NCI-H446 treated with DMSO at 0.1 percent for 48 hours (cell line): ENCODE results near the gene BSG.
A peak's percentile ranks its signal among the peaks of the same experiment; 100 is the strongest.

Experiments used
- DNase-seq: peaks from one replicate; lab custom pipeline; 2025; lab: John Stamatoyannopoulos, UW

Gene BSG

DNA sequence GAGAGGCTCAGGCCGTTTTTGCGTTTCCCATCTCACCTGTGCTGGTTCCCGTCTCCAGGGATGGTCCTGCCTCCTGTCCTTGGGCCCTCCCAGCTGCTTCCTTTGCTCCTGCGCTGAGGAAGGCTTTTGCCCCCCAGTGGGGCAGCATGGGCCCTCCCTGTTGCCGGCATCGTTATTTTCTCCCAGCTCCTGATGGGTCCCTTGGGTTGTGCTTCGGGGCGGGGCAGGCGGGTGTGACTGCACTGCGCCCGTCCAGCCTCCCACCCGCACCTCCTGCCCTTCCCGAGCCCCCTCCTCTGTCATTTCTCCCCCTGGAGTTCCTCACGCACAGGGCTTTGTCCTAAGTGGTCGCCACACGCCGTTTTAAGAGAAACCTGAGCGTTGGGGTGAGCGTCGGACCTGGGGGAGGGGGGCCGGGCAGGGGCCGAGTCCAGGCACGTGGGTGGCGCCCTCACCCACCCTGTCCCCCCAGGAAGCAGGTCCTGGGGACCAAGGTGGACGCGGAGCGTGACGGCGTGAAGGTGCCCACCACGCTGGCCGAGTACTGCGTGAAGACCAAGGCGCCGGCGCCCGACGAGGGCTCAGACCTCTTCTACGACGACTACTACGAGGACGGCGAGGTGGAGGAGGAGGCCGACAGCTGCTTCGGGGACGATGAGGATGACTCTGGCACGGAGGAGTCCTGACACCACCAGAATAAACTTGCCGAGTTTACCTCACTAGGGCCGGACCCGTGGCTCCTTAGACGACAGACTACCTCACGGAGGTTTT is 31.3 kb upstream of the BSG start:
- DNase-seq: no peak

DNA sequence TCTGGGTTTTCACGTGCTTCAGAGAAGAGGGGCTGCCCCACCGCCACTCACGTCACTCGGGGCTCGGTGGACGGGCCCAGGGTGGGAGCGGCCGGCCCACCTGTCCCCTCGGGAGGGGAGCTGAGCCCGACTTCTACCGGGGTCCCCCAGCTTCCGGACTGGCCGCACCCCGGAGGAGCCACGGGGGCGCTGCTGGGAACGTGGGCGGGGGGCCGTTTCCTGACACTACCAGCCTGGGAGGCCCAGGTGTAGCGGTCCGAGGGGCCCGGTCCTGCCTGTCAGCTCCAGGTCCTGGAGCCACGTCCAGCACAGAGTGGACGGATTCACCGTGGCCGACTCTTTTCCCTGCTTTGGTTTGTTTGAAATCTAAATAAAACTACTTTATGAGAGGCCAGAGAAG is 30.7 kb upstream of the BSG start:
- no peak for DNase-seq

DNA sequence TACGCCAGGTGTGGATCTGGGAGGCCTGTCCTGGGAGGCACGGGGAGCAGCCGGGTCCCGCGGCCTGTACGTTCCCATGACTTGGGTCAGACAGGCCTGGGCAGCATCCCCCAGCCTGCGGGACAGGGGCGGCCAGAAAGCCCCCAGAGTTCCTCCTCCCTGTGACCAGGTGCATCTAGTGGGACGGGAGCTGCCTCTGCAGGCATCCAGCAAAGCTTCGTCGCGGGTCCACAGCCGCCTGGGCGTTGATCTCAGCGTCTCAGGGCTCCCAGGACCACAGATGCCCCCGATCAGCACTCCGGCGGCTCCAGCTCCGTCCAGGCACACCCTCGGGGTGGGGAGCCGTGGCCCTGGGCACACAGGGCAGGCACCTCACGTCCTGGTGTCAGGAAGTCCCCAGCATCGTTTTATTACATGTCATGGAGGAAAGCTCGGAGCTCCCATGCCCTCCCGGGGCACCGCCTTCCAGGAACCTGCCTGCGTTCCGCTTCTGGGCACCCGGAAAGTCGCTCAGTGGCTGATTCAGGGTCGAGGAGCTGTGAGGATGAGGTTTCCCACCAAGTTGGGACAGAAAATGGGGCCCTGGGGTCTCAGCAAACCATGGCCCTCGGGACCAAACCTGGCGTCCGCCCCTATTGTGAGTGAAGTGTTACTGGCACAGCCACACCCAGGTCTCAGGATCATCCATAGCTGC is 30.1 kb upstream of the BSG start:
- DNase-seq: no peak

DNA sequence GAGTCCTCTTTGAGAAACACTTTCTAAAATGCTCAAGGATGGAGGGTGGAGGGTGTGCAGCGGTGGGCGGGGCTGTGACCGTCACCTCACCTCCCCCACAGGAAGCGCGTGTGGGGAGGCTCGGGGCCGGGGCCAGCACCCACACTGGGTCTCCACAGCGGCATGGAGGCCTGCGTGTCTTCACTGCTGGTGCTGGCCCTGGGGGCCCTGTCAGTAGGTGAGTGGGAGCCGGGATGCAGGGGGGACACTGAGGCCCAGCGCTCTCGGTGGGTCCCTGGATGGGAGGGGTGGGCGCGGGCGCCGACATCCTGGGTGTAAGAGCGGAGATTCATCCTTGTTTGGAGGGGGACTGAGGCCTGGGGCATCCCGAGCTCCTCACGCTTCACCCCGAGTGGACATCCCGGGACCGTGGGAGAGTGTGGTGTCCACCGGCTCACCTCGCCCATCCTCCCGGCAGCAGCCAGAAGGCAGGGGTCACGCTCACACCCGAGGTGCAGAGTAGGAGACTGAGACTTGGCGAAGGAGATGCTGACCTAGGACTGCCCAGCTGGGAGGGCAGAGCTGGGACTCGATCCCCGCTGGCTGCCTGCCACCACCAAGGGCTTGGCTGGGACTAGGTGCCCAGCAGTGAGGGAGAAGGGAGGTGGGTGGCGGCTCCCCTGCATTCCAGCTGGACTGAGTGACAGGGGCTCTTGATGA is 28.3 kb upstream of the BSG start, which contains the start of gene GZMM:
GZMM (plus strand) TSS at position 144 of the 699 bp plus-strand sequence; CDS start at position 163, 19 bp downstream.
- DNase-seq: no peak

DNA sequence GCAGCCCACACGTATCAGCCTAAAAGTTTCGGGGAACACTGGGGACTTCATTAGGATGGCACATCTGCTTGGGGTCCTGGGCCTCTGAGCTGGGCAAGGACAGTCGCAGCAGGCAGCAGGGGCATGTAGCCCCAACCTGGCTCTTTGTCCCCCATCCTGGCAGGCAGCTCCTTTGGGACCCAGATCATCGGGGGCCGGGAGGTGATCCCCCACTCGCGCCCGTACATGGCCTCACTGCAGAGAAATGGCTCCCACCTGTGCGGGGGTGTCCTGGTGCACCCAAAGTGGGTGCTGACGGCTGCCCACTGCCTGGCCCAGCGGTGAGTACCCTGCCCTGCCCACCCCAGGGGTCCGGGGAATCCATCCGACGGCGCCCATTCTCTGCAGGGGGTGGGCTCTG is 25.3 kb upstream of the BSG start:
- DNase-seq: no peak

DNA sequence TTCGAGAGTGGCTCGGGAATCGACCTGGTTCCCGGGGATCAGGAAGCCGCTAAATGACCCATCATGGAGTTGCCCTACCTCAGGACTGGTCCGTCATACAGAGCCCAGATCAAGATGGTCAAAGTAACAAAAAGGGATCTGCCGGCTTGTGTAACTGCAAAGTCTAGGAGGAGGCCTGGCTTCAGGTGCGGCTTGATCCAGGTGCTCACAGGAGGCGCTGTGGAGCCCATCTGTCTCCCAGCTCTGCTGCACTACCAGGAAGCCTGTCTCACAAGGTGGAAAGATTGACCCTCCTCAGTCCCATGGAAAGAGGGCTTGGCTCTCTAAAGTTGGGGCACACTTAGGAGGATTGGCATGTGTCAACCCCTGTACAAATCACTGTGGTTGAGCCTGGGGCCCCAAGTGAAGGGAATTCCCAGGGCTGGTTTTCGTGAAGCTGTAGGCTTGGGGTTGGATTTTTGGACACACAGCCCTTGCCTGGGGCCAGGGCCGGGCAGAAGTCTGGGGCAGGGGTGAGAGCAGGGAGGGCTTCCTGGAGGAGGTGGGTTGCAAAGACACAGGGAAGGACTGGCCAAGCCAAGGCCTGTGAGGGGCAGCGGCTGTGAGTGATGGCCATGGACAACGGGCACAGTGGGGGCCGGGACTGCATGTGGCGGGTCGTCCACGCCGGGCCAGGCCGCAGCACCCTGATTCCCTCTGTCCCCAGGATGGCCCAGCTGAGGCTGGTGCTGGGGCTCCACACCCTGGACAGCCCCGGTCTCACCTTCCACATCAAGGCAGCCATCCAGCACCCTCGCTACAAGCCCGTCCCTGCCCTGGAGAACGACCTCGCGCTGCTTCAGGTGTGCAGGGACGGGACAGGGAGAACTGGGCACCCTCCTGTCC is 24.3 kb upstream of the BSG start:
- no peak for DNase-seq

DNA sequence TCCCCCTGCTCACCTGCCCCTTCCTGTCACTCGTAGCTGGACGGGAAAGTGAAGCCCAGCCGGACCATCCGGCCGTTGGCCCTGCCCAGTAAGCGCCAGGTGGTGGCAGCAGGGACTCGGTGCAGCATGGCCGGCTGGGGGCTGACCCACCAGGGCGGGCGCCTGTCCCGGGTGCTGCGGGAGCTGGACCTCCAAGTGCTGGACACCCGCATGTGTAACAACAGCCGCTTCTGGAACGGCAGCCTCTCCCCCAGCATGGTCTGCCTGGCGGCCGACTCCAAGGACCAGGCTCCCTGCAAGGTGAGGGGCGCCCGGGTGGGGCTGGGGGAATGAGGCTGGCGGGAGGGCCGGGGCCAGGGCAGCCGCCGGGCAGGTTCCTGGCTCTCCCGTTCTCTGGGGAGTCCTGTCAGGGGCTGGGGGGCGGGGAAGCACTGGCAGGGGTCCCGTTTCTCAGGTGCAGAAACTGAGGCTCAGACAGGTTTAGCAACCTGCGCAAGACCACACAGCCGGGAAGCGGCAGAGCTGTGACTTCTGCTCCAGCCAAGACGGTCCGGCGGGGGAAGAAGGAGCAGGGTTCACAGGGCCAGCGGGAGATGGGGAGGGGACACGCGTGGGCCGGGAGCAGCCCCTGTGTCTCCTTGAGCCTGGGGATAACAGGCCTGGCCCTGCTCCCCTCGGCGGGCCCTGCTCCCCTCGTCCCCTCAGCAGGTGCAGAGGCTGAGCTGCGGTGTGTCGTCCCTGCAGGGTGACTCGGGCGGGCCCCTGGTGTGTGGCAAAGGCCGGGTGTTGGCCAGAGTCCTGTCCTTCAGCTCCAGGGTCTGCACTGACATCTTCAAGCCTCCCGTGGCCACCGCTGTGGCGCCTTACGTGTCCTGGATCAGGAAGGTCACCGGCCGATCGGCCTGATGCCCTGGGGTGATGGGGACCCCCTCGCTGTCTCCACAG is 23.2 kb upstream of the BSG start:
- no peak for DNase-seq

DNA sequence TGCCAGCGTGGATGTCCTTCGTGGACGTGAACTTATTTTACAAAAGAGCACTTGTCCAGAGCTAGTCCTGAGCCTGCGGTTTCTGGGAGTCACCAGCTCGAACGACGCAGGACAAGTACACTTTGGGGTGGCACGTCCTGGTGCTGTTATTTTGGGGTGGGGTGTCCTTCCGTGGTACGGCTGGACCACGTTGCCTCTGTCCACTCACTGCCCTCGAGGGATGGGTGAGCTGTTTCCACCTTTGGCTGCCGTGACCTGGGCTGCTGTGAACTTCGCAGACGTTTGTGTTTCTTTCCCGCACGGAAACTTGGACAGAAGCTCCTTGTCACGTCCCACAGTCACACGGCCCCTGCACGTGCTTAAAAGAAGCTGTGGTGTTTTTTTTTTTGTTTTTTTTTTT is 17.6 kb upstream of the BSG start:
- no peak for DNase-seq

DNA sequence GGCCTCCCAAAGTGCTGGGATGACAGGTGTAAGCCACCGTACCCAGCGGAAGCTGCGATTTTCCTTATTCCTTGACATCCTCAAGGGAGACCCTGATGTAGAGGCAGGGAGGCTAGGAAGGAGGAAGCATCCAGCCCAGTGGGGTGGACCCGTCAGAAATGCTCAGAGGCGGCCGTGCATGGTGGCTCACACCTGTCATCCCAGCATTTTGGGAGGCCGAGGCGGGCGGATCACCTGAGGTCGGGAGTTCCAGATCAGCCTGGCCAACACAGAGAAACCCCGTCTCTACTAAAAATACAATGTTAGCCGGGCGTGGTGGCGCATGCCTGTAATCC is 17.0 kb upstream of the BSG start:
- no peak for DNase-seq

DNA sequence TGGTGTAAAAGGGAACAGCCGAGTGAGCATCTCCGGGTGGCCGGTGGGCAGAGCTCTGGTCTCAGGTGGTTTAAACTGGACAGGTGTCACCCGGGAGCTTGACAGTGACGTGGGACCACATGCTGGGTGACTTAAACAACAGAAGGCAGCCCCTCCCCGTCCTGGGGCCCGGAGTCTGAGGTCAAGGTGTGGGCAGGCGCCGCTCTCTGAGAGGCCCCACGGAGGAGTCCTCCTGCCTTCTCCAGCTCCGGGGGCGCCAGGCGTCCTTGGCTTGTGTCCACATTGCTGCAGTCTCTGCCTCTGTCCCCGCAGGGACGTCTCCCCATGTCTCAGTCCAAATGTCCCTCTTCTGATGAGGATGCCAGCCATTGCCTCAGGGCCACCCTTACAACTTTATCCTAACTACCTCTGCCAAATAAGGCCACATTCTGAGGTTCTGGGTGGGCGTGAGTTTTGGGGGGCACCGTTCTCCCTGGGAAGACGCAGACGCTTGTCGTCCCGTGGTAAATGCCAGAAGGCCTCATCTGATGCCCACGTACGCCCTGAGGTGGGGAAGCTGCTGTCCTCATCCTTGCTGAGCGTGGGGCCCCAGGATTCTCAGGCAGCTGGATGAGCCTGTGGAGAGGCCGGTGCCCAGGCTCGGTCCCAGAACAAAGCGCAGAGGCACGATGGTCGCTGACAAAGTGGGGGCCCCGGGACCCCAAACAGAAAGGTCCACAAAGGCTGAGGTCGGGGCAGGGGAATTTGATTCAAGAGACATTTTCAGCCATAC is 15.6 kb upstream of the BSG start:
- no peak for DNase-seq

DNA sequence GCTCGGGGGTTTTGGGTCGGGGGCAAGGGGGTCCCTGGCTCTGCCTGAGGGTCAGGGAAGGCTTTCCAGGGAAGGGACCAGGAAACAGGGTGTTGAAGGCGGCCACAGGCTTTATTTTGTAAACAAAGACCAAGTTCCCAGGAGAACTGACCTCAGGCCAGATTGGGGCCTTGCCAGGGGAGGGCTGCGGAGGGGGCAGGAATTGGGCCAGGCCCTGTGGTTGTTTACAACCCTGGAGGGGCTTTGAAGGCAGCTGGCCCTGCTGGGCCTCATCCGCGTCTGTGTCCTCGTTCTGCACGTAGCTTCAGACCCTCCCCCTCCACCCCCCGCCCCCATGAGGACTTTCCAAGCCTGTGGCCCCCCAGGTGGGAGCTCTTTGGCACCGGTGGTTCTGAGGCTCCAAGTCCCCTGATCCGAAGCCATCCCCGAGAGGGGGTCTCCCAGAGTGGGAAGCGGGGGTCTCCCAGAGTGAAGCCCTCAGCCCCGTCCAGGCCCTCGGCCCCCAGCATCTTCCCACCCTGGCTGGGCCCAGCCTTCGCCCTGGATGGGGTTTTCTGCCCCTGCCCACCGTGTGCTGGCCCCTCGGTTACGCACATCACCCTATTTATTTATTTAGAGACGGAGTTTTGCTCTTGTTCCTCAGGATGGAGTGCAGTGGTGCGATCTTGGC is 13.5 kb upstream of the BSG start:
- DNase-seq: no peak

DNA sequence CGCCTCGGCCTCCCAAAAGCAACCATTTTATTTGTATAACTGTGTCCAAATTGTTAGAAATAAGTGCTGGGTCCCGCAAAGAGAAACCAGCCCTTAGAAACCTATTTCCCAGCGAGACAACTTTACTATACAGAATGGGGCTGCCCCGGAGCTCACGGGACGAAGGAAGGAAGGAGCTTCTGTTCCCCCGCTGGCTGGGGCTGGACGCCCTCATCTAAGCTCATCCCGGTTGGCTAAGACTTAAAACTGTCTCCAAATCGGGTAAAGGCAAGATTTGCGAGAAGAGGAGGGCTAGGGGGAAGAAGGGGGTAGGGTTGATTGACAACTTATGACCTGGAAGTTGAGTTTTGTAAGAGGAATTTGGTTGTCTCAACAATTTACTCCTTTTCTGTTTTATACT is 12.3 kb upstream of the BSG start:
- DNase-seq: no peak

DNA sequence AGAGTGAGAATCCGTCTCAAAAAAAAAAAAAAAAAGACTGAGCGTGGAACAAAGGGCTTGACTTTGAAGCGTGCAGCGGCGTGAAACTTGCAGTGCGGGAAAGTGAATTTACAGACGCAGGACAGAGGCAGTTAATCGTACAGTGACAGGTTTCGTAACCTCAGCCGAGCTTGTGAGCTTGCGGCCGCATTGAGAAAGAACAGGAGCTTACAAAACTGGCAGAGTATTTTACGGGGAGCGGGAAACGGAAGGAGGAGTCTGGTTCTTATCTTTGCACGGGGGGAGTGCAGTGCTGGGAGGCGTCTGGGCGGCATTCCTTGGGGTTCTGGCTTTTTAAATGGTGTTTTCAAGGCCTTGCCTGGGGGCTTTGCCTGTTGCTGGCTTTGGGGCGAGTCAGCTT is 6.0 kb upstream of the BSG start:
- DNase-seq: no peak

DNA sequence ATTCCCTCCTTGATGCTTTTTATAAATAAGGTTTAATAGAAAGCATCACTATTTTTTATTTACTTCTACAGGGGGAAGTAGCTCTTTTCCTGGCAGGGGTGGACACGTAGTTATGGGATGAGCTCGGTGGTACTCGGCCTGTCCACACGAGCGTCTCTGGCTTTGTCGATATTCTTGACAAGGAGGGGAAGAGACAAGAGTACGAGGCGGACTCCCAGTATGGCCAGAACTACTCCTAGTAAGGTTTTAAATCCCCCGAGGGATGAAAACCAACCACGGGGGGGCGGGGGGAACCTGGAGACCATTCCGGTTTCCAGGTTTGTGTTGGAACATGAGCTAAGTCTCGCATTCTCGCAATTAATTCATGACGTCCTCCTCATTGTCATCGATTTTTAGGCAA is 5.6 kb upstream of the BSG start:
- DNase-seq: no peak

DNA sequence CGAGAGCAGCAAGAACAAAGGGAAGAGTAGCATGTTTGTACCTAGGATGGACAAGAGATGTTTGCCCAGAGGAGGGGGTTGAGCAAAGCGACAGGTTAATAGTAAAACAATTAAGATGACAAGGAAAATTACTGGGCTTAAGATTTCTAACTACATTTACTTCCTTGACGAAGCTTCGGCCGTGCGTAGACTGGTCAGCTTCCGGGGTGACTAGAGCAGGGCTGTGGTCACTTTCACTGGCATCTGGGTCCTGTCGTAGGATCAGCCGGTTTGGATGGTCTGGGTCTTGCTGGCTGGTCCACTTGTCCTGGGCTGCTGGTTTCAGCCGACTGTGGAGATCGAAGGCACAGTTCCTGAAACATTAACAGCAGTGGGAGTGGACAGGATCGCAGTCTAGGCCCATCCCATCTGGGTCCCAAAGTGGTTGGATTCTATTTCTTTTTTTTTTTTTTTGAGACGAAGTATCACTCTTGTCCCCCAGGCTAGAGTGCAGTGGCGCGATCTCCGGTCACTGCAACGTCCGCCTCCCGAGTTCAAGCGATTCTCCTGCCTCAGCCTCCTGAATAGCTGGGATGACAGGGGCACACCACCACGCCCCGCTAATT is 5.0 kb upstream of the BSG start:
- DNase-seq: no peak

DNA sequence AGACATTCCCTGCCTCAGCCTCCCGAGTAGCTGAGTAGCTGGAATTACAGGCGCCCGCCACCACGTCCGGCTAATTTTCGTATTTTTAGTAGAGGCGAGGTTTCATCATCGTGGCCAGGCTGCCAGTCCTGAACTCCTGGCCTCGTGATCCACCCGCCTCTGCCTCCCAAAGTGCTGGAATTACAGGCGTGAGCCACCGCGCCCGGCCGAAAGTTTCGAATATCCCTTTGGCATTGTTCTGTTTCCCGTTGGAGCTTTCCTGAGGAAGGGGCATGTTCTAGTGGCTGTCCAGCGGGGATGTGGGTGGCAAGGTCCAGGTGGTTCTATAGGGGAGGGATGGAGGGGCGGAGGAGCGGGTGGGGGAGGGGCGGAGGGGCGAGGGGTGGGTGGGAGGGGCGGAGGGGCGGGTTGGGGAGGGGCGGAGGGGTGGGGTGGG is 2.1 kb upstream of the BSG start:
- DNase-seq: no peak

DNA sequence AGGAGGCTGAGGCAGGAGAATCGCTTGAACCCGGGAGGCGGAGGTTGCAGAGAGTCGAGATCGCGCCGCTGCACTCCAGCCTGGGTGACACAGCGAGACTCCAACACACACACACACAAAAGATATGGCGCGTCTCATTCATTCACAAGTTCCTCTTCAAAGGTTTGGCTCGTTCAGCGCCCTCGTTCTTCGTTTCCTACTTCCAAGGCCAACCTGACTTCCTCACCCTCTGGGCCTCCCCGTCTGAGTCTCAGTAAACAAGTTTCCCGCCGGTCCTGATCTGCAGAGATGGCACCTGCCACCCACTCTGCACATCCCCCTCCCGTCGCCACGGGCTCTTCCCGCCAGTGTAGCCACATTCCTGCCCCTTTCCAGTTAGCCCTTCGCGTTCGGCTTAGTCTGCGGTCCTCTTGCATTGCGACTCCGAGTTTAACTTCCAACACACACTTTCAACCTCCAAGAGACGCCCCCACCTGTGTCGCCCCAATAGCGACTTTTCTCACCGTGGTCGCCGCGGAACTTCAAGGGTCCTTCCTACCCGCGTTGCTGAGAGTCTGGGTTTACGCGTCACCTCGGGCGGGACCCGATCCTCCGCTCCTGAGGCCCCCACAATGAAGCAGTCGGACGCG is 1.3 kb upstream of the BSG start:
- DNase-seq: peak; percentile 67

DNA sequence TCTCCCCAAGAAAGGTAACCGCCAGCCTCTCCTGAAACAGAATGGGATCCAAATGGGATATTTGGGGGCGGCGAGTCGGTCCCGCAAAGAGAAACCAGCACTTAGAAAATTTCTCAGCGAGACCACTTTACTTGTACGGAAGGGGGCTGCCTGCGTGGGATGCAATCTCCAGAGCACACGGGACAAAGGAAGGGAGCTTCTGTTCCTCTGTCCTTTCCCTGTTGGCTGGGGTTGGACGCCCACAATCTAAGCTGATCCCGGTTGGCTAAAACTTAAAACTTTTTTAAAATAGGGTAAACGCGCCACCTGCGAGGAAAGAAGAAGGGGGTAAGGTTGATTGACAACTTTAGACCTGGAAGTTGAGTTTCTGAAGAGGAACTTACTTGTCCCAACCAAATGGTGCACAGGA is 826 bp upstream of the BSG start:
- DNase-seq: peak; percentile 50
